Ishikawa (cell line): Measurements from ENCODE around the gene SLC13A4.

Source experiments
- EP300 ChIP-seq: IDR thresholded peaks from 2 replicates; pipeline ENCODE4 v1.6.1; 2012; ENCODE audit warnings: borderline replicate concordance
- MAX ChIP-seq: IDR thresholded peaks from 2 replicates; pipeline ENCODE4 v1.6.1; 2012
- RAD21 ChIP-seq: IDR thresholded peaks from 2 replicates; pipeline ENCODE4 v1.6.1; 2012; ENCODE audit warnings: low read depth
- REST ChIP-seq: IDR thresholded peaks from 2 replicates; pipeline ENCODE4 v1.6.1; 2012; ENCODE audit warnings: low read depth, mild to moderate bottlenecking
- TEAD4 ChIP-seq: IDR thresholded peaks from 2 replicates; pipeline ENCODE4 v1.6.1; 2012

- TF ChIP-seq MAX (no peak), RAD21 (no peak), TEAD4 (no peak), REST (no peak), EP300 (no peak)
Observed at GRCh38 chr7:135669774-135670173, 58.2 kb downstream of the SLC13A4 start.
